GM12878 (cell line): ENCODE measurements around the gene NHEJ1. TPM values are rescaled to one million over a fixed set of nuclear protein-coding genes. Genes with fewer than 3 reads are reported as not detected.

Experiments
- ATAC-seq: fragments of 200-7000 bp; cut with Tn5 transposase; 3 replicates; pipeline ENCODE4 v1.9.1; 2020; ENCODE audit warnings: mild to moderate bottlenecking, moderate library complexity
- BruUV-seq: library from RNA; stranded (reverse); fragments of 400-500 nt; replicated peaks from 2 replicates; lab custom pipeline; 2021; lab: Mats Ljungman, UMichigan
- CTCF ChIA-PET: fragments of 300-600 bp; sonication (Branson Sonifier 250); formaldehyde crosslinking; extraction: SDS; loops from one replicate; lab custom pipeline; 2021; ENCODE audit warnings: inconsistent platforms; lab: Yijun Ruan, JAX
- POLR2A ChIA-PET: fragments of 350-600 bp; formaldehyde crosslinking; extraction: SDS; loops from one replicate; lab custom pipeline; 2021; ENCODE audit warnings: inconsistent platforms; lab: Charles Lee
- RAD21 ChIA-PET: fragments of 300-600 bp; sonication (Branson Sonifier 250); formaldehyde crosslinking; loops from one replicate; lab custom pipeline; 2023; ENCODE audit warnings: antibody characterized with exemption; ENCODE audit not compliant: unreplicated experiment; lab: Charles Lee
- SMC1A ChIA-PET: fragments of 300-600 bp; sonication (Branson Sonifier 250); formaldehyde crosslinking; loops from one replicate; lab custom pipeline; 2023; ENCODE audit not compliant: unreplicated experiment, uncharacterized antibody; lab: Charles Lee
- DNase-seq: peaks from one replicate; pipeline ENCODE4 v3.0.0-alpha.2; 2011; ENCODE audit warnings: low read depth, low spot score
- FAIRE-seq: peaks from 3 replicates; lab custom pipeline; 2011; peaks lifted over from hg19 to GRCh38; lab: Jason Lieb, UNC
- H2AFZ ChIP-seq: 2 replicates; pipeline ENCODE4 v1.6.0; 2011; ENCODE audit warnings: low read depth, low read length, control low read depth; ENCODE audit not compliant: control insufficient read depth
- H3K27ac ChIP-seq: 2 replicates; pipeline ENCODE4 v1.5.1; 2011; ENCODE audit warnings: control low read depth; ENCODE audit not compliant: control insufficient read depth, insufficient read depth
- H3K27me3 ChIP-seq, 2 experiments: replicated peaks in 1 of 2; 2 replicates each; pipeline versions ENCODE4 v1.6.0 to v1.6.1; 2011; ENCODE audit warnings: low read length in 1 of 2; ENCODE audit not compliant: control insufficient read depth in 2 of 2, insufficient read depth in 2 of 2
- H3K36me3 ChIP-seq, 2 experiments: 2 replicates each; pipeline ENCODE4 v1.5.1; 2011; ENCODE audit warnings: low read length in 1 of 2; ENCODE audit not compliant: control insufficient read depth in 2 of 2, insufficient read depth in 2 of 2
- H3K4me1 ChIP-seq: 2 replicates; pipeline ENCODE4 v1.6.1; 2011; ENCODE audit warnings: mild to moderate bottlenecking, low read length, moderate library complexity, mixed read lengths; ENCODE audit not compliant: control insufficient read depth, insufficient read depth
- H3K4me2 ChIP-seq: 2 replicates; pipeline ENCODE4 v1.6.0; 2011; ENCODE audit warnings: control low read depth; ENCODE audit not compliant: control insufficient read depth, insufficient read depth
- H3K4me3 ChIP-seq: fragments of 200-600 bp; sonication (generic); 2 replicates; pipeline ENCODE4 v1.5.1; 2016
- H3K79me2 ChIP-seq: 2 replicates; pipeline ENCODE4 v1.6.0; 2011; ENCODE audit warnings: low read length; ENCODE audit not compliant: control insufficient read depth, insufficient read depth
- H3K9ac ChIP-seq: 2 replicates; pipeline ENCODE4 v1.8.0; 2011; ENCODE audit warnings: low read length, control low read depth, mixed read lengths; ENCODE audit not compliant: control insufficient read depth, insufficient read depth
- H3K9me3 ChIP-seq: replicated peaks from 3 replicates; pipeline ENCODE4 v1.5.1; 2011; ENCODE audit warnings: mild to moderate bottlenecking, low read length; ENCODE audit not compliant: control insufficient read depth, insufficient read depth
- H4K20me1 ChIP-seq: 2 replicates; pipeline ENCODE4 v1.6.0; 2011; ENCODE audit not compliant: control insufficient read depth, insufficient read depth
- BACH1 ChIP-seq: fragments of 450-650 bp; IDR thresholded peaks from 2 replicates; pipeline ENCODE4 v1.6.1; 2017; ENCODE audit warnings: mild to moderate bottlenecking, borderline replicate concordance
- CREM ChIP-seq: IDR thresholded peaks from 2 replicates; pipeline ENCODE4 v1.6.1; 2014; ENCODE audit warnings: antibody characterized with exemption, low read depth
- EED ChIP-seq: sonication (generic); IDR thresholded peaks from 2 replicates; pipeline ENCODE4 v1.6.1; 2016; ENCODE audit warnings: antibody characterized with exemption, low read depth
- HDAC6 ChIP-seq: fragments of 200-600 bp; sonication (generic); IDR thresholded peaks from one replicate; pipeline ENCODE4 v1.8.0; 2017; ENCODE audit warnings: antibody characterized with exemption; ENCODE audit not compliant: unreplicated experiment
- IKZF2 ChIP-seq, 2 experiments: fragments of 450-650 bp; IDR thresholded peaks; 2 replicates each; pipeline ENCODE4 v1.6.1; 2017; ENCODE audit warnings: mild to moderate bottlenecking in 2 of 2, moderate library complexity in 2 of 2
- IRF4 ChIP-seq: IDR thresholded peaks from 2 replicates; pipeline ENCODE4 v1.6.1; 2011; ENCODE audit warnings: low read depth, low read length
- JUND ChIP-seq: IDR thresholded peaks from 2 replicates; pipeline ENCODE4 v1.6.1; 2012; ENCODE audit warnings: low read depth, mild to moderate bottlenecking, low read length, improper control_type of control experiment, moderate library complexity
- MLLT1 ChIP-seq: fragments of 450-650 bp; IDR thresholded peaks from 2 replicates; pipeline ENCODE4 v1.6.1; 2016; ENCODE audit warnings: mild to moderate bottlenecking
- NBN ChIP-seq: fragments of 450-650 bp; IDR thresholded peaks from 2 replicates; pipeline ENCODE4 v1.6.1; 2016
- PAX5 ChIP-seq: IDR thresholded peaks from 2 replicates; pipeline ENCODE4 v1.6.1; 2011; ENCODE audit warnings: low read depth, low read length, borderline replicate concordance
- PAX8 ChIP-seq: fragments of 450-650 bp; IDR thresholded peaks from 2 replicates; pipeline ENCODE4 v1.6.1; 2017; ENCODE audit warnings: mild to moderate bottlenecking, moderate library complexity
- RBBP5 ChIP-seq: fragments of 200-600 bp; sonication (generic); conservative IDR thresholded peaks from 2 replicates; pipeline ENCODE4 v1.6.1; 2016
- SPI1 ChIP-seq: IDR thresholded peaks from 2 replicates; pipeline ENCODE4 v1.6.1; 2011; ENCODE audit warnings: low read depth, mild to moderate bottlenecking, low read length, moderate library complexity, borderline replicate concordance; ENCODE audit not compliant: insufficient read depth
- ZNF24 ChIP-seq: fragments of 450-650 bp; IDR thresholded peaks from 2 replicates; pipeline ENCODE4 v1.6.1; 2017; ENCODE audit warnings: antibody characterized with exemption, mild to moderate bottlenecking
- WGBS: methylation state at CpG from one replicate; pipeline ENCODE4 v1.1.6; 2016; ENCODE audit warnings: low lambda C conversion rate; ENCODE audit not compliant: insufficient replicate concordance, insufficient coverage; ENCODE audit errors: missing lambda C conversion rate; 5-methylcytosine and 5-hydroxymethylcytosine counted together
- in situ Hi-C: fragments of 300-500 bp; cut with MboI; formaldehyde crosslinking; loops from 9 replicates; pipeline ENCODE4 v1.14.3; 2018; ENCODE audit warnings: mixed read lengths
- intact Hi-C: fragments of 100-400 bp; cut with micrococcal nuclease; formaldehyde crosslinking; loops from one replicate; pipeline ENCODE4 v1.14.2; 2022; ENCODE audit not compliant: unreplicated experiment
- polyA plus RNA-seq, 11 experiments: library from polyadenylated mRNA; depleted of rRNA in 4 of 11; unstranded in 6 of 11; stranded (reverse) in 5 of 11; fragments of >200 nt; fragmentation: Nextera tagmentation in 4 of 11; fragmentation: Illumina TruSeq in 1 of 11; extraction: Ambion mirVana in 4 of 11; extraction: Trizol in 1 of 11; gene quantifications; 1 replicate in 1 of 11; 2 replicates in 10 of 11; pipeline versions ENCODE4 v1.2.1 to v1.2.3, GENCODE V29; 2011 to 2016; ENCODE audit warnings: inconsistent platforms in 2 of 11, missing spikeins in 2 of 11, low read depth in 1 of 11
- total RNA-seq, 4 experiments: library from RNA; depleted of rRNA in 3 of 4; stranded (reverse); fragments of >200 nt in 3 of 4; fragmentation: Illumina TruSeq in 1 of 4; extraction: Trizol in 1 of 4; gene quantifications; 2 replicates each; pipeline versions ENCODE4 v1.2.1 to v1.2.3, GENCODE V29; 2013 to 2021

The NHEJ1 gene
- total and polyA plus RNA-seq, 10 of the 15 experiments (the other 5 are each of a cell fraction or from before 2014, with no cell fraction given) = 11.8 to 20.2 (median 17.0) TPM

GRCh38 chr2:219175928-219176817, 15.6 kb upstream of the NHEJ1 start:
- Histone ChIP-seq H4K20me1 (no peaks in the 10 kb centered on the region), H3K9ac (peak overlapping the region; percentile 97), H3K4me3 (peak overlapping the region; percentile 83), H2AFZ (peak overlapping the region; percentile 82), H3K27ac (peak overlapping the region; percentile 98), H3K9me3 (no peaks in the 10 kb centered on the region), H3K36me3 (peaks cover 6 to 9% of the 10 kb centered on the region in 2 experiments), H3K4me1 (peaks cover 10% of the 10 kb centered on the region), H3K4me2 (peak overlapping the region; percentile 89)
- intact Hi-C loops = loop anchor here (1.0 to 5.0 kb wide), 6 partner anchors 16 to 211 kb away; partner anchors contain the start of genes DNAJB2, DNPEP, NHEJ1 and TUBA4A
- CTCF ChIA-PET = interaction anchor here (0.6 to 3.9 kb wide), 25 partner anchors 9 to 365 kb away, joined by 3 to 52 read pairs (median 5); partner anchors contain the start of genes DNAJB2, GLB1L, NHEJ1 and STK16
- no peak for FAIRE-seq
- POLR2A ChIA-PET = interaction anchor here (0.6 to 5.0 kb wide), 16 partner anchors 28 to 280 kb away, joined by 3 to 47 read pairs (median 8); partner anchors contain the start of genes ABCB6, ANKZF1, ATG9A and DNAJB2
- in situ Hi-C loops = no loop called here
- RAD21 ChIA-PET = interaction anchor here (0.7 to 3.7 kb wide), 9 partner anchors 17 to 125 kb away, joined by 4 to 25 read pairs (median 6); partner anchors contain the start of genes DNAJB2 and ZFAND2B
- TF ChIP-seq ZNF24 = no peak
- 0 out of 2 replicates have a peak, but pooled peaks have one; percentile 21 for TF ChIP-seq CREM
- 0 out of 4 replicates have a peak, but pooled peaks of 1 of the 2 experiments have one; percentile 9 for TF ChIP-seq IKZF2 (IDR thresholded peaks at IDR 0.05)
- no peak for TF ChIP-seq HDAC6
- no peak for TF ChIP-seq BACH1
- peak; percentile 94 for TF ChIP-seq SPI1
- no peak for TF ChIP-seq RBBP5
- TF ChIP-seq EED = peak; percentile 62
- TF ChIP-seq NBN = 0 out of 2 replicates have a peak, but pooled peaks have one; percentile 38
- TF ChIP-seq MLLT1 = peak; percentile 11; the same call in 1 of the 2 replicates
- TF ChIP-seq JUND = no peak
- TF ChIP-seq PAX5 = peak; percentile 88
- TF ChIP-seq IRF4 = 0 out of 2 replicates have a peak, but pooled peaks have one; percentile 18
- TF ChIP-seq PAX8 = no peak
- TF ChIP-seq, all 136 proteins: peak for 8
- SMC1A ChIA-PET = interaction anchor here (0.7 to 2.5 kb wide), 15 partner anchors 10 to 203 kb away, joined by 3 to 14 read pairs (median 7); partner anchors contain the start of genes ABCB6, ANKZF1, ATG9A and DNAJB2
- no peak for DNase-seq
- Histone ChIP-seq H3K79me2 (peaks cover 32% of the 10 kb centered on the region), H3K27me3 (no peaks in the 10 kb centered on the region)
- WGBS = 1% methylated on average over 43 of the region's 45 CpGs
- ATAC-seq = peak; percentile 79
- TSS peak; percentile 55 for BruUV-seq
